HepG2 (cell line): Measurements from ENCODE around the gene ARMC3.

ENCODE experiments used
- PAX8 ChIP-seq: sonication (generic); formaldehyde crosslinking; IDR thresholded peaks from 2 replicates; pipeline ENCODE4 v1.8.0; 2022; ENCODE audit warnings: mild to moderate bottlenecking, missing genetic modification reagents, borderline replicate concordance
- ZSCAN29 ChIP-seq: sonication (generic); formaldehyde crosslinking; conservative IDR thresholded peaks from 2 replicates; pipeline ENCODE4 v1.4.0; 2020; ENCODE audit warnings: mild to moderate bottlenecking, missing genetic modification reagents

DNA sequence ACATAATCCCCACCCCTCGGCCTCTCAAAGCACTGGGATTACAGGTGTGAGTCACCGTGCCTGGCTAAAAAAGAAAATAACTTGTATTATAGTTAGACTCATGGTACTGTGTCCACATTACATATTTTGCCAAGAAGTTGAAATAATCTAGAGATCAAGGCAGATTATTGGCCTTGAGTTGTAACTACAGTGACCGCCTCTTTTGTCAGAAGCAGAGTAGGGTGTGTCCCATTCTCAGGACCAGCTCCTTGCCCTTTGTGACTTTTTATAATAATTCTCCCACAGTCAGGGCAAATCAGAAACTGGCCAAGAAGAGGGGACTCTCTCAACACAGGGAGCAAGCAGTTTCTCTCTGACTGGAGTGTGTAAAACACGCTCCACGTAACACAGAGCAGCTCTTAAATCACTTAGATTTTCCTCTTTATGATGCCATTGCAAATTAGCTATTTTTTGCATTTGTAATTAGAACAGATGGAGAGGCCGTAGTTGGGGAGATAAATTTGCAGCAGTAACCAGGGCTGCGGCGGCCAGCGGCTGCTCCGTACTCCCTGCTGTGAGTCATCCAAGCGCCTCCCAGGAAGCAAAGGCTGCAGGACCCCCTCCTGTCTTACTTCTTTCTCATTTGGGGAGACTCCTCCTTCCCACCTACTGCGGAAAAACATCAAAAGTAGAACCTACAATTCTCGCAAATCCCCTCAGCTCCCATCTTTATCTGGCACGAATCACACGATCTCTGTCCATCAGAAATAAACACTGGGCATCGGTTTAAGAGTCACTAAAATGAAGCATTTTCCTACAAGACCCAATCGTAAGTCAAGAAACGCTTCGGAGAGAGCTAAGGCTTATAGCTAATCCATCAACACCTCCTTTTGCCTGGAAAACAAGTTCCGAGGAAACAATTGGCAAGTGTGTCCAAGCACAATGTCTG is 135.5 kb downstream of the ARMC3 start:
- TF ChIP-seq PAX8 (CRISPR knock-in tag) (no peak), ZSCAN29 (no peak)
